Fibroblast of villous mesenchyme (primary cell): ENCODE results near the gene C2orf92. TPM values are rescaled to one million over a fixed set of nuclear protein-coding genes. Genes with fewer than 3 reads are reported as not detected.

Source experiments
- DNase-seq: peaks from one replicate; pipeline ENCODE4 v3.0.0-alpha.2; 2010; ENCODE audit warnings: low read depth
- H3K4me3 ChIP-seq: 2 replicates; pipeline ENCODE4 v1.5.1; 2011; ENCODE audit warnings: low read depth, mild to moderate bottlenecking, low read length
- CTCF ChIP-seq: IDR thresholded peaks from 2 replicates; pipeline ENCODE4 v1.5.1; 2012; ENCODE audit warnings: low read depth, mild to moderate bottlenecking, low read length; ENCODE audit not compliant: insufficient read depth
- total RNA-seq: library from RNA; depleted of rRNA; stranded (reverse); fragments of >200 nt; gene quantifications from 2 replicates; pipeline ENCODE4 v1.2.3, GENCODE V29; 2012

Gene C2orf92
- total RNA-seq, 1 donor = 6.0 TPM

- no peak for DNase-seq
- no peak for TF ChIP-seq CTCF
Measured at GRCh38 chr2:97703741-97704140, 34.2 kb downstream of the C2orf92 start.

GRCh38 chr2:97704989-97705388, 35.5 kb downstream of the C2orf92 start:
- TF ChIP-seq CTCF = no peak
- DNase-seq = no peak
- H3K4me3 ChIP-seq = no peak overlapping the region

More at GRCh38 chr2:97703741-97704140, 34.2 kb downstream of the C2orf92 start:
- H3K4me3 ChIP-seq = no peak overlapping the region

GRCh38 chr2:97706112-97706511, 36.6 kb downstream of the C2orf92 start:
- no peak for TF ChIP-seq CTCF
- no peak overlapping the region for H3K4me3 ChIP-seq
- DNase-seq = no peak

GRCh38 chr2:97706708-97707345, 37.3 kb downstream of the C2orf92 start:
- no peak for DNase-seq
- no peak for TF ChIP-seq CTCF
- no peak overlapping the region for H3K4me3 ChIP-seq

- no peak for DNase-seq
- TF ChIP-seq CTCF = no peak
Measured at GRCh38 chr2:97707362-97708047, 38.0 kb downstream of the C2orf92 start.

GRCh38 chr2:97708048-97708380, 38.5 kb downstream of the C2orf92 start:
- no peak for DNase-seq
- no peak for TF ChIP-seq CTCF

More at GRCh38 chr2:97707362-97708047, 38.0 kb downstream of the C2orf92 start:
- H3K4me3 ChIP-seq = no peak overlapping the region

GRCh38 chr2:97708608-97709007, 39.1 kb downstream of the C2orf92 start:
- no peak for TF ChIP-seq CTCF
- DNase-seq = no peak
- H3K4me3 ChIP-seq = no peak overlapping the region

More at GRCh38 chr2:97708048-97708380, 38.5 kb downstream of the C2orf92 start:
- H3K4me3 ChIP-seq = no peak overlapping the region
